Subcutaneous abdominal adipose tissue (tissue), 5 donors: ENCODE data around the gene TMPRSS13.

Experiments
- H3K27ac ChIP-seq: one replicate; pipeline ENCODE4 v1.7.0; 2013; ENCODE audit warnings: low read depth, mild to moderate bottlenecking, inconsistent platforms, low read length, moderate library complexity
- H3K27me3 ChIP-seq, 5 donors: one replicate each; pipeline ENCODE4 v1.7.0; 2013; ENCODE audit warnings: low read length in 5 of 5, inconsistent platforms in 1 of 5; ENCODE audit not compliant: control insufficient read depth in 5 of 5, insufficient read depth in 4 of 5
- H3K36me3 ChIP-seq, 5 donors: one replicate each; pipeline ENCODE4 v1.7.0; 2013; ENCODE audit warnings: low read length in 5 of 5; ENCODE audit not compliant: control insufficient read depth in 5 of 5, insufficient read depth in 5 of 5
- H3K4me1 ChIP-seq, 5 donors: one replicate each; pipeline ENCODE4 v1.7.0; 2013; ENCODE audit warnings: low read length in 5 of 5, mild to moderate bottlenecking in 3 of 5, moderate library complexity in 1 of 5; ENCODE audit not compliant: control insufficient read depth in 5 of 5, insufficient read depth in 5 of 5
- H3K4me3 ChIP-seq, 5 donors: one replicate each; pipeline ENCODE4 v1.7.0; 2013; ENCODE audit warnings: low read length in 5 of 5, low read depth in 1 of 5
- H3K9ac ChIP-seq, 5 donors: one replicate each; pipeline ENCODE4 v1.7.0; 2013; ENCODE audit warnings: low read length in 5 of 5, mild to moderate bottlenecking in 4 of 5, moderate library complexity in 3 of 5
- H3K9me3 ChIP-seq, 5 donors: one replicate each; pipeline ENCODE4 v1.7.0; 2013; ENCODE audit warnings: low read length in 5 of 5; ENCODE audit not compliant: control insufficient read depth in 5 of 5
- donor health status: healthy.
- donor health status: healthy.
- donor health status: healthy.
- donor health status: healthy.
- donor health status: healthy.

Gene TMPRSS13

DNA sequence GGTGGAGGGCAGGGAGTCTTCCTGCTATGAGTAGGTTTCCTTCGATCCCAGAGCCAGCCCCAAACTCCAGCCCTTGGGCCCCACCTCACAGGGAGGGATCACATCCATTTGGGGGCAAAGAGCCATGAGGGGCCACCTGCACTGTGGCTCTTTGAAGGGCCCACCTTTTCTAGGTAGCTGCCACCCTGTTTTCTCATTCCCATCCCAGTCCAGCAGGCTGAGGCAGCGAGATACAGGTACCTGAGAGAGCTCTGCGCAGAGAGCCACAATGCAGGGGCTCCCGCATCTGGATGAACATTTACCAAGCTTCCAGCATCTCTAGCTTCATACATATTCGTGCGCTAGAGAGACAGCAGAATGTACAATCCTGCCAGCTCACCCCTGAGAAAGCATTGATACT lies 69.1 kb downstream of the TMPRSS13 start:
- Histone ChIP-seq H3K9me3 (no peaks in the 10 kb centered on the region), H3K27ac (no peak overlapping the region), H3K27me3 (peaks cover 0 to 9% (median 2%) of the 10 kb centered on the region in 5 donors), H3K4me1 (peaks cover 4 to 31% (median 15%) of the 10 kb centered on the region in 5 donors), H3K36me3 (no peaks in the 10 kb centered on the region), H3K4me3 (no peak overlapping the region), H3K9ac (no peak overlapping the region)

DNA sequence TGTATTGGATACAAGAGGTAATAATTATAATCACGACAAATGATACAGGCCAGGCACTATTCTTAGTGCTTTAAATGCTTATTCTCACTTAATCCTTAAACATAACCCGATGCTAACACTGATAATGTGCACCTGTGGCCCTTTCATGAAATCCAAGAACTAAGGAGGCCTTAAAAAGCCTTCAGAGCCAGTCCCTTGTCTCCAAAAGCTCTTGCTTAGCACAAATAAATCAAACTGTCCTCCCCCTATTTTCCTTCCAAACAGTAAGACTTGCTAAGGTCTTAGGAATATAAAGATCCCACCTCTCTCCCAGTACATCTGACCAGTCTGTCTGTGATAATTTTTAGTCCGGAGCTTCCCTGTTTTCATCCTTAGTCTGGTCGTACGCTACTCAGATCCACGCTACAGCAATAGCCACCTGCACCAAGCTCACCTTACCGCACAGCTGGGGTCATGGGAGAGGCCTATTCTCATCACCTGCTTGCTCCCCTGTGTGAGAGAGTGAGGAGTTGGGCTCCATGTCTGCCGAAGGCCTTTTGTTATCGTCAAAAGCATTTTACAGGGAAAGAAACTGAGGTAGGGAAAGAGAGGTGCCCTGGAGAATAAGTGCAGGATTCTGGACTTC lies 69.6 kb downstream of the TMPRSS13 start:
- Histone ChIP-seq H3K36me3 (no peaks in the 10 kb centered on the region), H3K27ac (no peak overlapping the region), H3K9ac (no peak overlapping the region), H3K27me3 (peaks cover 0 to 9% (median 2%) of the 10 kb centered on the region in 5 donors), H3K4me3 (no peak overlapping the region), H3K4me1 (peaks cover 4 to 31% (median 15%) of the 10 kb centered on the region in 5 donors), H3K9me3 (no peaks in the 10 kb centered on the region)

- no peak overlapping the region for H3K4me3 ChIP-seq
- H3K36me3 ChIP-seq, result no peaks in the 10 kb centered on the region
- no peak overlapping the region for H3K27ac ChIP-seq
- peaks cover 4 to 35% (median 15%) of the 10 kb centered on the region in 5 donors for H3K4me1 ChIP-seq
- no peak overlapping the region for H3K9ac ChIP-seq
- peaks cover 0 to 9% (median 2%) of the 10 kb centered on the region in 5 donors for H3K27me3 ChIP-seq
- no peaks in the 10 kb centered on the region for H3K9me3 ChIP-seq
These were observed 70.1 kb downstream of the TMPRSS13 start for GRCh38 chr11:117859061-117859460.

- no peak overlapping the region for H3K4me3 ChIP-seq
- H3K27me3 ChIP-seq, result peaks cover 0 to 9% (median 2%) of the 10 kb centered on the region in 5 donors
- no peak overlapping the region for H3K27ac ChIP-seq
- peaks cover 0 to 4% (median 0%) of the 10 kb centered on the region in 5 donors for H3K9me3 ChIP-seq
- peaks cover 4 to 31% (median 15%) of the 10 kb centered on the region in 5 donors for H3K4me1 ChIP-seq
- no peaks in the 10 kb centered on the region for H3K36me3 ChIP-seq
- no peak overlapping the region for H3K9ac ChIP-seq
These were observed 71.3 kb downstream of the TMPRSS13 start for GRCh38 chr11:117857734-117858414.

GRCh38 chr11:117855912-117856651 lies 73.1 kb downstream of the TMPRSS13 start:
- Histone ChIP-seq H3K27ac (no peak overlapping the region), H3K36me3 (no peaks in the 10 kb centered on the region), H3K4me3 (no peak overlapping the region), H3K4me1 (peaks cover 0 to 13% (median 5%) of the 10 kb centered on the region in 5 donors), H3K9ac (no peak overlapping the region), H3K27me3 (peaks cover 0 to 4% (median 2%) of the 10 kb centered on the region in 5 donors), H3K9me3 (peaks cover 0 to 14% (median 8%) of the 10 kb centered on the region in 5 donors)

GRCh38 chr11:117855186-117855845 lies 73.9 kb downstream of the TMPRSS13 start:
- H3K9ac ChIP-seq, result no peak overlapping the region
- no peak overlapping the region for H3K27ac ChIP-seq
- H3K9me3 ChIP-seq, result peaks cover 0 to 14% (median 8%) of the 10 kb centered on the region in 5 donors
- H3K4me3 ChIP-seq, result no peak overlapping the region
- peaks cover 0 to 9% (median 7%) of the 10 kb centered on the region in 5 donors for H3K4me1 ChIP-seq
- H3K36me3 ChIP-seq, result no peaks in the 10 kb centered on the region
- H3K27me3 ChIP-seq, result peaks cover 0 to 4% (median 0%) of the 10 kb centered on the region in 5 donors

DNA sequence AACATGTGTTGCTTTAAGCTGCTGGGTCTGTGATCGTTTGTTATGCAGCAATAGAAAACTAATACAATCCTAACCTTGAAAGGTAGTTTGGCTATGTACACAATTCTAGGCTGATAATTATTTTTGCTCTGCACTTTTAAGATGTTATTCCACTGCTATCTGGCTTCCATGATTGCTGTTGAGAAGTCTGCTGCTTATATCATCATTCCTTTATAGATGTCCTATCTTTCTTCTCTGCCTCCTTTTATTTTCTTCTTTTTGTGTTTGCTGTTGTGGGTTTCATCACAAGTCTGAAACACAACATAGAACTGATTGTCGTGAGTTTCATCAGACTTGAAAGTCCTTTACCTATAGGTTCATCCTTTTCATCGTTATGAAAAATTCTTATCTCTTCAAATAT lies 76.9 kb downstream of the TMPRSS13 start:
- H3K4me3 ChIP-seq, result no peak overlapping the region
- peaks cover 0 to 4% (median 0%) of the 10 kb centered on the region in 5 donors for H3K27me3 ChIP-seq
- H3K9me3 ChIP-seq, result peaks cover 0 to 14% (median 8%) of the 10 kb centered on the region in 5 donors
- no peak overlapping the region for H3K27ac ChIP-seq
- no peaks in the 10 kb centered on the region for H3K36me3 ChIP-seq
- H3K4me1 ChIP-seq, result peaks cover 0 to 7% (median 4%) of the 10 kb centered on the region in 5 donors
- H3K9ac ChIP-seq, result no peak overlapping the region

DNA sequence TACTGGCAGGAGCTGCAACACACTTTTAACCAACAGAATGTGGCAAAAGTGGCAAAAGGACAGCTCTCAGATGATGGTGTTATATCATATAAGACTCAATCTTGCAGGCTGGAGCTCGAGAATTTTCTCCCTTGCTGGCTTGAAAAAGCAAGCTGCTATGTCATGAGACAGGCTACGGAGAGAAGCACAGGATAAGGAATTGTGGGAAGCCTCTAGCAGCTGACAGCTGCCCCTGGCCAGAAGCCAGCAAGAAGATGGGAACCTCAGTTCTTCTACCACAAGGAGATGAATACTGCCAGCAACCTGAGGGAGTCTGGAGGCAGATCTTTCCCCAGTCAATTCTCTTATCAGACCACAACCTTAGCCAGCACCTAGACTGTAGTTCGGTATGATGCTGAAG lies 77.3 kb downstream of the TMPRSS13 start:
- Histone ChIP-seq H3K27me3 (peaks cover 0 to 4% (median 0%) of the 10 kb centered on the region in 5 donors), H3K9ac (no peak overlapping the region), H3K36me3 (no peaks in the 10 kb centered on the region), H3K27ac (no peak overlapping the region), H3K4me3 (no peak overlapping the region), H3K4me1 (peaks cover 0 to 6% (median 4%) of the 10 kb centered on the region in 5 donors), H3K9me3 (peaks cover 0 to 14% (median 8%) of the 10 kb centered on the region in 5 donors)

- peaks cover 0 to 4% (median 0%) of the 10 kb centered on the region in 5 donors for H3K27me3 ChIP-seq
- H3K9ac ChIP-seq, result no peak overlapping the region
- no peak overlapping the region for H3K27ac ChIP-seq
- H3K9me3 ChIP-seq, result peaks cover 0 to 14% (median 8%) of the 10 kb centered on the region in 5 donors
- peaks cover 0 to 6% (median 4%) of the 10 kb centered on the region in 5 donors for H3K4me1 ChIP-seq
- no peaks in the 10 kb centered on the region for H3K36me3 ChIP-seq
- H3K4me3 ChIP-seq, result no peak overlapping the region
These were observed 78.1 kb downstream of the TMPRSS13 start for GRCh38 chr11:117851106-117851505.
